GM21360 (cell line): Measurements from ENCODE around the gene EPB41L2.
"Not testable (repeated sequence)": the region's sequence is repeated elsewhere in the genome, so short reads cannot be mapped to it uniquely, and the experiment has no call there.

Experiments
- ATAC-seq: cut with Tn5 transposase; IDR thresholded peaks from one replicate; pipeline ENCODE4 v1.9.1; 2021; ENCODE audit warnings: mild to moderate bottlenecking, moderate library complexity; ENCODE audit not compliant: unreplicated experiment

The EPB41L2 gene

GRCh38 chr6:130958468-130958867, 104.6 kb downstream of the EPB41L2 start:
- ATAC-seq = no peak

GRCh38 chr6:130955755-130956154, 107.3 kb downstream of the EPB41L2 start:
- ATAC-seq = no peak

- no peak for ATAC-seq
Measured at GRCh38 chr6:130949553-130949952, 113.5 kb downstream of the EPB41L2 start.

- ATAC-seq = no peak
Measured at GRCh38 chr6:130947464-130947863, 115.6 kb downstream of the EPB41L2 start.

- no peak for ATAC-seq
Measured at GRCh38 chr6:130946076-130946475, 117.0 kb downstream of the EPB41L2 start.

GRCh38 chr6:130945401-130945919, 117.6 kb downstream of the EPB41L2 start:
- peak; percentile 60 for ATAC-seq

- no peak for ATAC-seq
Measured at GRCh38 chr6:130944486-130944885, 118.6 kb downstream of the EPB41L2 start.

- no peak for ATAC-seq
Measured at GRCh38 chr6:130943738-130944137, 119.3 kb downstream of the EPB41L2 start.

- ATAC-seq = not testable (repeated sequence)
Measured at GRCh38 chr6:130942752-130943151, 120.3 kb downstream of the EPB41L2 start.

- ATAC-seq = no peak
Measured at GRCh38 chr6:130937942-130938604, 125.0 kb downstream of the EPB41L2 start.

GRCh38 chr6:130936933-130937332, 126.1 kb downstream of the EPB41L2 start:
- ATAC-seq = no peak

- no peak for ATAC-seq
Measured at GRCh38 chr6:130935978-130936377, 127.1 kb downstream of the EPB41L2 start.

- no peak for ATAC-seq
Measured at GRCh38 chr6:130934848-130935585, 128.0 kb downstream of the EPB41L2 start.

- ATAC-seq = no peak
Measured at GRCh38 chr6:130933712-130934200, 129.3 kb downstream of the EPB41L2 start.

GRCh38 chr6:130932921-130933320, 130.1 kb downstream of the EPB41L2 start:
- ATAC-seq = no peak

GRCh38 chr6:130932438-130932837, 130.6 kb downstream of the EPB41L2 start:
- no peak for ATAC-seq

- ATAC-seq = no peak
Measured at GRCh38 chr6:130931683-130932082, 131.4 kb downstream of the EPB41L2 start.

- no peak for ATAC-seq
Measured at GRCh38 chr6:130929036-130929678, 133.9 kb downstream of the EPB41L2 start.

GRCh38 chr6:130928158-130928912, 134.7 kb downstream of the EPB41L2 start:
- ATAC-seq = no peak

GRCh38 chr6:130927305-130927704, 135.7 kb downstream of the EPB41L2 start:
- ATAC-seq = no peak

GRCh38 chr6:130923350-130923749, 139.7 kb downstream of the EPB41L2 start:
- ATAC-seq = no peak
